ENCODE results near the gene MRPL33.

The MRPL33 gene

GRCh38 chr2:27771548-27772335 is at the start of gene MRPL33:
MRPL33 (plus strand) TSS chr2:27771719; CDS start chr2:27771778, 59 bp downstream.
- DNase-seq (ENCODE audit: low read depth in 2 of 2, low spot score in 1 of 2): peak; percentile 74 to 82

DNA sequence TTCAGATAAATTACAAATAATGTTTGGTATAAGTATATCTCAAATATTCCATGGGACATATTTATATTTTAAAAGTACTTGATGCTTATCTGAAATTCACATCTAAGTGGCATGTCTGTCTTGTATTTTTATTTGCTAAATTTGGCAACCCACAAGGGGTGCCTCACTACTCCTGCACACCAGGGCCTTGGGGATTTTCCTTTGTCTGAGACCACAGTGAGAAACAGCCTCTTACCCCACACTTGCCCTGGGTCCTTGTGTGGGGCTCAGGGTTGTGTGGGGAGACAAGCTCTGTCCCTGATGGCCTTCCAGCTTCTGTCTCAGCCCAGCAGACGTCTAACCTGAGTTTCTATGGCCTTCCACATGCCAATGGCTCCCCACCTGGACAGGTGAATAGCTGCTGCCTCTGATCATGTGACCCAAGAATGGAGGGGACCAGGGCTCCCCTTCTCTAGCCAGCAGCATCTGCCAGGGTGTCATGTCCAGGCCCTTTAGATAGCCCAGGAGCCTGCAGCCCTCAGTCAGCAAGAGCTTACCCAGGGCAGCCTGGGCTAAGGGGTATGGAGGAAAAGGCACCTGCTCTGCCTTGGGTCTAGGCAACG is 49.5 kb upstream of the MRPL33 start:
- DNase-seq (ENCODE audit: low read depth in 2 of 2, low spot score in 1 of 2): no peak

- DNase-seq (ENCODE audit: low read depth in 2 of 2, low spot score in 1 of 2): no peak
These were observed 48.0 kb upstream of the MRPL33 start for GRCh38 chr2:27723372-27724144.

DNA sequence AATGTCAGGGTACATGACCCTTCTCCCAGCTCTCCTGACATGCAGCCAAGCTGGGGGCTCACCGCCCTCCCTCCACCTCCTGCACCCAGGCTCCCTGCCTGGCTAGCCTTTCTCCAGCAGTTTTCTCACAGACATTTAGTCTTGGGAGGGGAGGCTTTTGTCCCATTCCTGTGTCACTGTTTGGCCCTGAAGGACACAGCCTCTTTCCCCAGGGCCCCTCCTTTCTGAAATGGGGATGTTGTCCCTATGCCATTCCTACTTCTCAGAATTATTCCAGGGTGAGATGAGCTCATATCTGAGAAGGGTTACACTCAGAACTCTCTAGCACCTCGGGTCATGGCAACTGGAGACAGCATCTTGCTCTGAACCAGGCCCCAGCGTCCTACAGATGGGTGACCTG is 47.3 kb upstream of the MRPL33 start:
- no peak for DNase-seq (ENCODE audit: low read depth in 2 of 2, low spot score in 1 of 2)

GRCh38 chr2:27724905-27725701 is 46.4 kb upstream of the MRPL33 start:
- no peak for DNase-seq (ENCODE audit: low read depth in 2 of 2, low spot score in 1 of 2)

DNA sequence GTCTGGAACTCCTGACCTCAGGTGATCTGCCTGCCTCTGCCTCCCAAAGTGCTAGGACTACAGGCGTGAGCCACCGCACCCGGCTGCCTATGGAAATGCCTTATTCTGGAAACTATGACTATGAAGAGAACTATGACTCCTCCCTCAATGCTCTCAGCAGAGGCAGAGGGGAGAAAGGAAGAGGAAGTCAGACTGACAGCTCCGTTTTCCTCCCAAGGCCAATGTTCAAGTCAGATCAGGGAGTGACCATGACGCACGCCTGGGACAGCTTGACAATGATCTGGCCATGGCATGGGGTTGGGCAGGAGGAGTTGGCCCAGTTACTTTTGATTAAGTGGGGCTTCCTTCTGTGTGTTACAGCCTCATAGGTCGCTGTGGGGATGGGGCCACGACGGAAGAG is 44.3 kb upstream of the MRPL33 start:
- no peak for DNase-seq (ENCODE audit: low read depth in 2 of 2, low spot score in 1 of 2)

- no peak for DNase-seq (ENCODE audit: low read depth in 2 of 2, low spot score in 1 of 2)
These were observed 43.2 kb upstream of the MRPL33 start for GRCh38 chr2:27728081-27728858.

DNA sequence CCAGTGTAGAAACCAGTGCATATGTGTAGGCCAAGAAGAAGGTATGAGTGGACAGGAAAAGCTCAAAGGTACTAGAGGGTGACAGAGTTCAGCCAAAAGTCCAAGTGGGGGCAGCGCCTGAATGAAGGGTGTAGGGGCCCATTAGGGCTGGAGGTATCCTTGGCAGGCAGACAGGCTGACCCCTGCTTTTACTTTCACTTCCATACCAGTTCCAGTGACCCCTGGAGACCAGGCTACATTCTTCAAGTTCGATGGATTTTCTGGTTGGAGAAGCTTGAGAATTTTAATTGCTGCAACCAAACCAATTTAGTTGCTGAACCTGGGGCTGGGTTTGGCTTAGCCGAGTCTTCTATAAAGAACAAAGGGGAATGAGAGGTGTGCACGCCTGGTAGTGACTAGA is 42.3 kb upstream of the MRPL33 start:
- no peak for DNase-seq (ENCODE audit: low read depth in 2 of 2, low spot score in 1 of 2)

- no peak for DNase-seq (ENCODE audit: low read depth in 2 of 2, low spot score in 1 of 2)
These were observed 41.9 kb upstream of the MRPL33 start for GRCh38 chr2:27729614-27730013.

GRCh38 chr2:27730261-27730662 is 41.3 kb upstream of the MRPL33 start:
- no peak for DNase-seq (ENCODE audit: low read depth in 2 of 2, low spot score in 1 of 2)

DNA sequence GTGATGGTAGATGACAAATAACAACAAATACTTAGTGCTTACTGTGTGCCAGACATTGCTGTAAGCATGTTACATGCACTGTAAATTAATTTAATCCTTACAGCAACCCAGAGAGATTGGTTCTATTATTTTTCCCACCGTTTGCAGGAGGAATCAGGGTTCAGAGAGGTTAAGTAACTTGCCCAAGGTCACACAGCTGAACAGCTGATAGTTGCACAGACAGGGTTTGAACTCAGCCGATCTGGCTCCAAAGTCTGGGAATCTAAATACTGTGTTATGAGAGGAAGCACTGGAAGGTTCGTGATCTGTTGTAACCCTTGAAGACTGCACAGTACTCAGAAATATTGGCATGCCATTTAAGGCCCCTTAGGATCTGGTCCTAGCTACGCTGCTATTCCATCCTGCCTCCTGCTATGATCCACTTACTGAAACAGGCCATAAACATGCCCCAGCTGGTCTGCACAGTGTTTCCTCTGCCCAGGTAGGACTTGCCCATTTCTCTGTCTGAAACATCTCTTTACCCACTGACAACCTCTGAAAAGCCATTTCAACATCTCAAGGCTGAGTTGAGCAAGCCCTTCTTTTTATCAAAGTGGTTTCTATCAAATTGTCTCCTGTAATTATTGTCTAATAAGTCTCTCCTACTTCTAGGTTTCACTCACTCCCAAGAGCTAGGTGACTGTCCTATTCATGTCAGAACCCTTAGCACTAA is 40.4 kb upstream of the MRPL33 start:
- no peak for DNase-seq (ENCODE audit: low read depth in 2 of 2, low spot score in 1 of 2)

DNA sequence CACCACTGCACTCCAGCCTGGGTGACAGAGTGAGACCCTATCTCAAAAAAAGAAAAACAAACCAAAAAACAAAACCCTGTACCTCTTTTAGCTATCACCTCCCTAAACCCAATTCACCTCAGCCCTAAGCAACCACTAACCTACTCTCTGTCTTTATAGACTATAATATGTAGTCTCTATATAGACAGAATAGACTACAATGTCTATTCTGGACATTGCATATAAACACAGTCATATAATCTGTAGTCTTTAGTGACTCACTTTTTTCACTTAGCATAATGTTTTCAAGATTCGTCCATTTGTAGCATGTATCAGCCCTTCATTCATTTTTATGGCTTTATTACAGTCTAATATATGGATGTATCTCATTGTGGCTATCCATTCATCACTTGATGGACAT is 37.2 kb upstream of the MRPL33 start:
- no peak for DNase-seq (ENCODE audit: low read depth in 2 of 2, low spot score in 1 of 2)

DNA sequence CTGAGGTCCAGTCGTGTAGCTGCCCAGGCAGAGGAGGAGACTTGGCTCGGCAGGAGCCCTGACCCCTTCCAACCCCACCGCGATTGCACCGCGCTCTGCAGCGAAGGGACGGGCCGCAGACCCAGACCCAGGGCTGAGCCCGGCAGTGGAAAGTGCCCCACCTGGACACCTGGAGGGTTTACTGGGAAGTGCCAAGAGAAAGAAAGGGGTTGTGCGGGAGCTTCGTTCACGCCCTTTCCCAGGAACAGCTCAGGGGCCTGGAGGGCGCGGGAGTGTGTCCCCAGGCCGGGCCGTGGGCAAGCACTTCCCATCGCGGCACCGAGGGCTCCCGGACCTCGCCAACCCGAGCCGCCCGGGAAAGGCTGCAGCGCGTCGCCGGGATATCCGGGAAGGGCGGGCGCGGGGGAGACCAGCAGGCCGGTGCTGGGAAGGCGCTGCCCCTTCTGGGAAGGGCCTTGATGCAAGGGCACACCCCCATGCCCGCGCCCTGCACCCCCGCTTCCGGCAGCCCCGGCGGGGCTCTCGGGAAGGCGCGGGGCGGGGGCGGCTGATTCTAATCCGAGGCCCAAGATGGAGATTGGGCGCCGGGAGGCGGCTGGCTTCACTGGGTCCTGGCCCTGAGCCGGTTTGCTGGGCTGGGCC is 36.1 kb upstream of the MRPL33 start:
- DNase-seq (ENCODE audit: low read depth in 2 of 2, low spot score in 1 of 2): peak in 1 of 2 donors; percentile 28

DNA sequence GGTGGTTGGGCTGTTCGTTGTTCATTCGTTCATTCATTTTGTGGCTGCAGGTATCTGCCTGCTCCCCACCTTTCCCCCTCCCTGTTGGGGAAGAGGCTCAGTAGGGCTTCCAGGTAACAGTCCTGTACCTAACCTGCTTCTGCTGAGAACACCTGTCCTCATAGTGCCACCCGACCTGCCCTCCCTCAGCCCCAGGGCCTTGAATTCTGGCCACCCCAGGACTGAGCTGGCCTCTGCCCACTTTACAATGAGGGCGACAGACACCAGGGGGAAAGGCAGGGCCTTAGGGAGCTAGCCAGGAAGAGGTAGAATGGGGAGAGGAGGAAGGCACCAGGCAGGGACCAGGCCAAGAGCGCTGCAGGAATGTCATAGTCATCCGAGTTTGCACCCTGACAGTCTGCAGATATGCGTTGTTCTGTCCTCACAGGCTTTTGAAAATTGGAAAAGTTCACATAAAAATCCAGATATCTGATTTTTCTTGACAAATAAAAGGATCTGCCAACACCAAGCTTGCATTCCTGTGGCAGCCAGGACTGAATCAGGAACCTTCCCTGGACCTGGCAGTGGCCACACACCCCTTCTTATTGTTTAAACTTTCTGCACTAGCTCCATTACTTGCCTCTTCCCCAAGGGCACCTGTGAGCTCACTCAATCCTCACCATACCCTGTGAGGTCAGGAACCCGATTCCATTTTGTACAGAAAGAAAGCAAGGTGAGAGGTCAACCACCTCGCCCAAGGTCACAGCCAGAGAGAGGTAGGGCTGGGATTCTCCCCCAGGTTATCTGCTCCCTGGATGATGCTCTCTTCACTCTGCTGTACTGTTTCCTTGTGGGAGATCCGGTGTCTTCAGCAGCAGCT is 35.3 kb upstream of the MRPL33 start:
- no peak for DNase-seq (ENCODE audit: low read depth in 2 of 2, low spot score in 1 of 2)

- no peak for DNase-seq (ENCODE audit: low read depth in 2 of 2, low spot score in 1 of 2)
These were observed 34.7 kb upstream of the MRPL33 start for GRCh38 chr2:27736890-27737204.

- DNase-seq (ENCODE audit: low read depth in 2 of 2, low spot score in 1 of 2): no peak
These were observed 33.7 kb upstream of the MRPL33 start for GRCh38 chr2:27737676-27738348.

DNA sequence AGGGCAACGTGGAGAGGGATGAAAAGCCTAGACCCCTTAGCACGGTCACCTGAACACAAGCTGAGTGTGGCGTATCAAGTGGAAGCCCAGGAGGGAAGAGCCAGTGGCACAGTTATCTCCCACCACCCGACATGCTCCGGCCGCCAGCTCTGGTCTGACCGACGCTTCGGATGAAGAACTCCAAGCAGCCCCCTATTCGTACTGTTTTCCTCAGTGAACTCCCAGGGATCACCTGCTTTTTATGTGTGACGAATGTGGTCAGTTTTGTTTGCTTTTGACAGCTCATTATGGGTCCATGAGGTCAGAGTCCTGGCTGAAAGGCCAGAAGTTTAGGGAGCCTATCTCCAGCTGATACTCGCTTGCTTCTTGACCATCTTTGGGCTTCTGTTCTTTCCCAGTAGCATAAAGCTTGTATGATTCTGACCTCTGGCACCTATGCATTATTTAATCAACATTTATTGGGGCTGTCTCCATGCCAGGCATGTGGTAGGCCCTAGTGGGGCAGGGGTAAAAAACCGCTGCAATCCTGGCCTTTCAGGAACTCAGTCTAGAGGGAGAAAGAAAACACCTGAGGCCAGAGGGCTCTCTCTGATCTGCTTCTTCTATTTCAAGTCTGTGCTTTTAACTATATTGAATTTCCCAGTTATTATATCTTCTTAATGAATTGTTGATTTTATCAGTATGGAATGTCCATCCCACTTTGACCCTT is 33.0 kb upstream of the MRPL33 start:
- no peak for DNase-seq (ENCODE audit: low read depth in 2 of 2, low spot score in 1 of 2)

DNA sequence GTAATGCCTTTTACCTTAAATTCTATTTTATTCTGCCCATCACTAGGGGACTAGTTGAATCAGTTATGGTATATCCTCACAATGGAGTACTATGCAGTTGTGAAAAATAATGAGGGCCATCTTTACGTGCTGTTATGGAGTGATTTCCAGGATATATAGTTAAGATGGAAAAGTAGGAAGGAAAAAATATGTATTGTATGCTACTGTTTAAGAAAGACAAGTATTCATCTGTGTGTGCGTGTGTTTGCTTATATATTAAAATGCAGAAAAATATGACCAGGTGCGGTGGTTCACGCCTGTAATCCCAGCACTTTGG is 32.5 kb upstream of the MRPL33 start:
- DNase-seq (ENCODE audit: low read depth in 2 of 2, low spot score in 1 of 2): no peak

Measured in stimulated activated CD8-positive, alpha-beta memory T cell treated with anti-CD3 and anti-CD28 coated beads, Interleukin-4, amount 100 ng/mL, for 1 hour (primary cell).